Calu3 (cell line): ENCODE data around the gene ARHGAP8. TPM values are rescaled to one million over a fixed set of nuclear protein-coding genes. Genes with fewer than 3 reads are reported as not detected.

ENCODE experiments used
- BruUV-seq: library from RNA; stranded (reverse); fragments of 400-500 nt; replicated peaks from 2 replicates; lab custom pipeline; 2021; lab: Mats Ljungman, UMichigan
- CTCF ChIA-PET: fragments of 300-600 bp; sonication (Branson Sonifier 250); formaldehyde crosslinking; loops from one replicate; lab custom pipeline; 2022; ENCODE audit warnings: antibody characterized with exemption; lab: Charles Lee
- DNase-seq: peaks from one replicate; pipeline ENCODE4 v3.0.0; 2022
- H3K27ac Mint-ChIP-seq: one replicate; pipeline ENCODE4 v1.8.0; 2022; ENCODE audit warnings: mixed read lengths; ENCODE audit not compliant: unreplicated experiment
- H3K27me3 Mint-ChIP-seq: one replicate; pipeline ENCODE4 v1.8.0; 2022; ENCODE audit warnings: mixed read lengths; ENCODE audit not compliant: unreplicated experiment
- H3K36me3 Mint-ChIP-seq: one replicate; pipeline ENCODE4 v1.8.0; 2022; ENCODE audit warnings: mild to moderate bottlenecking, moderate library complexity, mixed read lengths; ENCODE audit not compliant: insufficient read depth, unreplicated experiment
- H3K4me1 Mint-ChIP-seq: one replicate; pipeline ENCODE4 v1.8.0; 2022; ENCODE audit warnings: mild to moderate bottlenecking, low read depth, mixed read lengths; ENCODE audit not compliant: unreplicated experiment
- H3K4me3 Mint-ChIP-seq: one replicate; pipeline ENCODE4 v1.8.0; 2022; ENCODE audit warnings: mild to moderate bottlenecking, low read depth, moderate library complexity, mixed read lengths; ENCODE audit not compliant: unreplicated experiment
- H3K9me3 Mint-ChIP-seq: one replicate; pipeline ENCODE4 v1.8.0; 2022; ENCODE audit warnings: low read depth, mixed read lengths; ENCODE audit not compliant: unreplicated experiment
- intact Hi-C: fragments of 100-400 bp; cut with micrococcal nuclease; formaldehyde crosslinking; loops from one replicate; pipeline ENCODE4 v1.10.0; 2022; ENCODE audit not compliant: unreplicated experiment
- total RNA-seq: library from RNA; stranded (reverse); gene quantifications from 2 replicates; pipeline ENCODE4 v1.2.3, GENCODE V29; 2022
- TF ChIP-seq, protein P1 (sequence below): fragments of 200-600 bp; IDR thresholded peaks from one replicate; pipeline ENCODE4 v1.8.0; 2022; ENCODE audit warnings: antibody characterized with exemption; ENCODE audit not compliant: unreplicated experiment

Gene ARHGAP8
- total RNA-seq, 1 experiment from 2014 or later: 127 TPM

DNA sequence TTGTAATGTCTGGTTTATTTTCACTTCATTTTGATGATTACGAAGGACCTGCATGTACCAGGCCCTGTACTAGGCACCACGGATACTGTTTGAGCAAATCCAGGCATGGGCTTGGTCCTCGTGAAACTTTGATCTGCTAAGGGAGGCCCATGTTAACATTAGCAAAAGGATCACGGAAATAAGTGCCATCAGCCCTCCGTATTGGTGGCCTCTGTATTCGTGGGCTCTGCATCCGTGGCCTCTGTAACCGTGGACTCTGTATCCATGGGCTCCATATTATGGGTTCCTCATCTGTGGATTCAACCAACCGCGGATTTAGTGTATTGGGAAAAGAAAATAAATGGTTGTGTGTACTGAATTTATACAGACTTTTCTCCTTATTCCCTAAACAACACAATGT lies 8.7 kb downstream of the ARHGAP8 start:
- CTCF ChIA-PET: no interaction called here
- Mint-ChIP-seq H3K4me1 (peaks cover 36% of the 10 kb centered on the region), H3K36me3 (peaks cover 49% of the 10 kb centered on the region), H3K9me3 (no peaks in the 10 kb centered on the region), H3K27me3 (no peaks in the 10 kb centered on the region), H3K27ac (no peak overlapping the region), H3K4me3 (no peak overlapping the region)
- intact Hi-C loops: no loop called here
- BruUV-seq: no TSS peak
- DNase-seq: no peak
- TF ChIP-seq, protein P1, sequence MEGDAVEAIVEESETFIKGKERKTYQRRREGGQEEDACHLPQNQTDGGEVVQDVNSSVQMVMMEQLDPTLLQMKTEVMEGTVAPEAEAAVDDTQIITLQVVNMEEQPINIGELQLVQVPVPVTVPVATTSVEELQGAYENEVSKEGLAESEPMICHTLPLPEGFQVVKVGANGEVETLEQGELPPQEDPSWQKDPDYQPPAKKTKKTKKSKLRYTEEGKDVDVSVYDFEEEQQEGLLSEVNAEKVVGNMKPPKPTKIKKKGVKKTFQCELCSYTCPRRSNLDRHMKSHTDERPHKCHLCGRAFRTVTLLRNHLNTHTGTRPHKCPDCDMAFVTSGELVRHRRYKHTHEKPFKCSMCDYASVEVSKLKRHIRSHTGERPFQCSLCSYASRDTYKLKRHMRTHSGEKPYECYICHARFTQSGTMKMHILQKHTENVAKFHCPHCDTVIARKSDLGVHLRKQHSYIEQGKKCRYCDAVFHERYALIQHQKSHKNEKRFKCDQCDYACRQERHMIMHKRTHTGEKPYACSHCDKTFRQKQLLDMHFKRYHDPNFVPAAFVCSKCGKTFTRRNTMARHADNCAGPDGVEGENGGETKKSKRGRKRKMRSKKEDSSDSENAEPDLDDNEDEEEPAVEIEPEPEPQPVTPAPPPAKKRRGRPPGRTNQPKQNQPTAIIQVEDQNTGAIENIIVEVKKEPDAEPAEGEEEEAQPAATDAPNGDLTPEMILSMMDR: no peak

DNA sequence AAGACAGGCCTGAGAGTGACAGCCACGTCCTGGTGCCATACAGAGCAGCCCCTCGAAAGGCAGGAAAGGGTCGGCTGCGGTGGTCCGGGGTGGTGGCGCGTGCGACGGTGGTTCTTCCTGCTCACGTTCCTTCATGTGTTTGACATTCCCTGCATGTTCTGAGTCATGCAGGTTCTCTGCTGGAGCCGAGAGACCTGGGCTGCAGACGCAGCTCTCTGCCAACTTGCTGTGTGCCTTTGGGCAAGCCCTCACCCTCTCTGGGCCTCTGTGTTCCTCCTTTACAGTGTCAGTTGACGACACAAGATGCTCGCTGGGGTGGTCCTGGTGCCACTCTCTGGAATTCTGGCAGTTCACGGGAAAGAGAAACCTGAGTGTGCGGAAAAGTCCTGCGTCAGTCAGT lies 12.0 kb downstream of the ARHGAP8 start:
- H3K4me3 Mint-ChIP-seq: no peak overlapping the region
- DNase-seq: no peak
- H3K36me3 Mint-ChIP-seq: peaks cover 50% of the 10 kb centered on the region
- H3K9me3 Mint-ChIP-seq: no peaks in the 10 kb centered on the region
- CTCF ChIA-PET: interaction anchor here (0.5 to 0.6 kb wide), 2 partner anchors 8 to 358 kb away, joined by 4 read pairs; no protein-coding TSS in a partner anchor
- H3K27me3 Mint-ChIP-seq: no peaks in the 10 kb centered on the region
- no TSS peak for BruUV-seq
- H3K27ac Mint-ChIP-seq: no peak overlapping the region
- intact Hi-C loops: no loop called here
- TF ChIP-seq, protein P1: no peak
- peaks cover 4% of the 10 kb centered on the region for H3K4me1 Mint-ChIP-seq

DNA sequence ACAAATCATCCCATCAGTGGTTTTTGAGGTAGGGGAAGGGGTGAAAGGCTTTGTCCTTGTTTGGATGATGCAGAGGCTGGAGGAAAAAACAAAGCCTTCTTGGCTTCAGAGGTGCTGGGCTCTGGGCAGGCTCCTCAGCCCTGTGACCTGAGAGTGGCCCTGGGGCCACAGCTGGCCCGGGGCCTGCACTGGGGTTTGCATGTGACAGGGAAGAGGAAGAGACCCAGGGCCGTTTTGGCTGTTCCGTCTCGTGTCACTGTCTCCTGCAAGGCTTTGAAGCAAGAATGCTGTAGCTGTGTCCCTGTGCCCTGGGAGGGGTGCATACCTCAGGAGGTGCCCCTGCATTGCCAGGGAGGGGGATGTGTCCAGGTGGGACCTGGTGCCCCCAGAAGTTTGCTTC lies 12.6 kb downstream of the ARHGAP8 start:
- peaks cover 49% of the 10 kb centered on the region for H3K36me3 Mint-ChIP-seq
- DNase-seq: no peak
- no peaks in the 10 kb centered on the region for H3K4me1 Mint-ChIP-seq
- no peak overlapping the region for H3K4me3 Mint-ChIP-seq
- H3K9me3 Mint-ChIP-seq: no peaks in the 10 kb centered on the region
- no peaks in the 10 kb centered on the region for H3K27me3 Mint-ChIP-seq
- CTCF ChIA-PET: no interaction called here
- TF ChIP-seq, protein P1: no peak
- H3K27ac Mint-ChIP-seq: no peak overlapping the region
- BruUV-seq: no TSS peak
- intact Hi-C loops: no loop called here

DNA sequence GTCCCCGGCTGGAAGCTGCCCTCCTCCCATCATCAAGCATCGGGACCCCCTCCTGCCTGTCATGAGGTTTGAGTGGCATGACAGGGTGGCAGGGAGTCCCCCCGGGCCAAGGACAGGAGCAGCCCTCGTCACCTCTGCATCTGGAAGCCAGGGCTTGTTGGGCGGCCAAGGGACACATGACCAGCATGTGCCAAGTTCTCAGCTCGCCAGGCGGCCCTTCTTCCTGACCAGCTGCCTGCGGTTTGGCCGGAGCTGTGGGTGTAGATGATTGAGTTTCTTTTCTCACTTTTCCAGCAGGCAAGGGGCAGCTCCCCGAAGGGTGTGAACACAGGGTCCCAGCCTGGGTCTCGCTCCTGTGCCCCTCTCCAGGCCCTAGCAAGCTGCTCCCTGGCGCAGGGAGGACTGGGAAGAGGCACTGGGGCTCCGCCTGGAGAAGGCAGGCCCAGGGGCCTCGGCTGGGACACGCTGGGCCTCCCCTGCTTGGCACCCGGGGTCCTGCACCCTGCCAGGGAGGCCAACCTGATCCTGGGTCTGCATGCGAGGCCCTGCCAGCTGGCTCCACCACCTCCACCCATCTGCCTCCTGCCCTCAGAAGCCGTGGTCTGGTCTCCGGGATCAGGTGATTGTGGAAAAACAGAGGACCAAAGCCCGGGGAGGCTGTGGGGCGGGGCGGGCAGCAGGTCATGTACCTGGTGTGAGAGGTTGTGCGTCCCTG lies 13.4 kb downstream of the ARHGAP8 start:
- Mint-ChIP-seq H3K9me3 (no peaks in the 10 kb centered on the region), H3K4me3 (no peak overlapping the region), H3K27me3 (no peaks in the 10 kb centered on the region), H3K36me3 (peaks cover 46% of the 10 kb centered on the region), H3K27ac (no peak overlapping the region), H3K4me1 (no peaks in the 10 kb centered on the region)
- no peak for DNase-seq
- CTCF ChIA-PET: interaction anchor here (0.6 kb wide), 1 partner anchor 12 kb away, joined by 4 read pairs; no protein-coding TSS in a partner anchor
- TF ChIP-seq, protein P1: no peak
- BruUV-seq: no TSS peak
- intact Hi-C loops: no loop called here
